ENCODE measurements around the gene ITCH. TPM values are rescaled to one million over a fixed set of nuclear protein-coding genes. Genes with fewer than 3 reads are reported as not detected.

Gene ITCH
- total and polyA plus RNA-seq, 2 experiments from 2014 or later: 22.1 to 61.2 TPM

DNA sequence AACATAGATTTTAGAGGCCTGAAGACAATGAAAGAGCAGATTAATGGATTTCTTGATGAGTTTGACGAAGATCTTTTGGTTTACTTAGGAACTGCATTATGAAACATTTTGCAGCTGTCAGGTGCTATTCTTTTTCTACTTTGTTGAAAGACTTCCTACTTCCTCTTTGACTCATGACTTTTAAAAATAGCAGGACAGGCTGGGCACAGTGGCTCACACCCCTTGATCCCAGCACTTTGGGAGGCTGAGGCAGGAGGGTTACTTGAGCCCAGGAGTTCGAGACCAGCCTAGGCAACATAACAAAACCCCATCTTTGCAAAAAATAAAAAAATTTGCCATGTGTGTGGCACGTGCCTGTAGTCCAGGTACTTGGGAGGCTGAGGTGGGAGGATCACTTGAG, 52.0 kb downstream of the ITCH start:
- H3K4me1 ChIP-seq (ENCODE audit: insufficient read depth): no peaks in the 10 kb centered on the region
- H3K27me3 ChIP-seq: no peaks in the 10 kb centered on the region
- H4K20me1 ChIP-seq (ENCODE audit: insufficient read depth, poor library complexity, severe bottlenecking): peaks cover 16% of the 10 kb centered on the region
- no peak for TF ChIP-seq EZH2phosphoT487 (IDR thresholded peaks at IDR 0.05; ENCODE audit: low read depth, severe bottlenecking, unreplicated experiment)
- no peak for TF ChIP-seq CTCF (IDR thresholded peaks at IDR 0.05; ENCODE audit: poor library complexity)
- no peak for TF ChIP-seq EZH2 (IDR thresholded peaks at IDR 0.05; ENCODE audit: borderline replicate concordance)
- no peaks in the 10 kb centered on the region for H3K36me3 ChIP-seq (replicated peaks; ENCODE audit: insufficient read depth, low read depth)
- peaks cover 44% of the 10 kb centered on the region for H3K79me2 ChIP-seq
- WGBS (ENCODE audit: low lambda C conversion rate, missing lambda C conversion rate): 95% methylated on average over 3 of the region's 3 CpGs
- no peak overlapping the region for H3K4me3 ChIP-seq
- no peak overlapping the region for H3K27ac ChIP-seq
- no peaks in the 10 kb centered on the region for H3K9me3 ChIP-seq (ENCODE audit: low read depth)
- no peaks in the 10 kb centered on the region for H3K9me2 ChIP-seq (replicated peaks; ENCODE audit: insufficient read depth)
- H3K4me2 ChIP-seq: no peak overlapping the region
- no peak for DNase-seq (ENCODE audit: low spot score)
- H2AFZ ChIP-seq: no peak overlapping the region

DNA sequence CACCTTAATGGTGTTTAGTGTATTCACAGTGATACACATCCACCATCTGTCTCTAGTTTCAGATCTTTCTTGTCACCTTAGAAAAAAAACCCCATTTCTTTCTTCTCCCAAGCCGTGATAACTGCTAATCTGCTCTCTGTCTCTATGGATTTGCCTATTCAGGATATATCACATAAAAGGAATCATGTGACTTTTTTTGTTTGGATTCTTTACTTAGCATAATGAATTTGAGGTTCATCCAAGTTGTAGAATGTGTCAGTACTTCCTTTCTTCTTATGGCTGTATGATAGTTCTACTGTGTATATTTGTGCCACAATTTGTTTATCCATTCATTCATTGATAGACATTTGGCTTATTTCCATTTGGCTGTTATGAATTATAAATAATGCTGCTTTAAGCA, 57.1 kb downstream of the ITCH start:
- H3K27ac ChIP-seq: no peak overlapping the region
- peaks cover 7% of the 10 kb centered on the region for H4K20me1 ChIP-seq (ENCODE audit: insufficient read depth, poor library complexity, severe bottlenecking)
- H3K4me3 ChIP-seq: no peak overlapping the region
- H3K4me2 ChIP-seq: no peak overlapping the region
- H3K27me3 ChIP-seq: no peaks in the 10 kb centered on the region
- 58% methylated on average over 1 of the region's 1 CpG for WGBS (ENCODE audit: low lambda C conversion rate, missing lambda C conversion rate)
- H2AFZ ChIP-seq: no peak overlapping the region
- no peak for DNase-seq (ENCODE audit: low spot score)
- TF ChIP-seq EZH2 (IDR thresholded peaks at IDR 0.05; ENCODE audit: borderline replicate concordance) (no peak), CTCF (IDR thresholded peaks at IDR 0.05; ENCODE audit: poor library complexity) (no peak)
- peaks cover 47% of the 10 kb centered on the region for H3K79me2 ChIP-seq
- H3K9me3 ChIP-seq (ENCODE audit: low read depth): no peaks in the 10 kb centered on the region
- H3K4me1 ChIP-seq (ENCODE audit: insufficient read depth): no peaks in the 10 kb centered on the region
- no peaks in the 10 kb centered on the region for H3K9me2 ChIP-seq (replicated peaks; ENCODE audit: insufficient read depth)
- peaks cover 8% of the 10 kb centered on the region for H3K36me3 ChIP-seq (replicated peaks; ENCODE audit: insufficient read depth, low read depth)

- Histone ChIP-seq H3K4me3 (no peak overlapping the region), H3K9me3 (ENCODE audit: low read depth) (no peaks in the 10 kb centered on the region), H2AFZ (no peak overlapping the region), H4K20me1 (ENCODE audit: insufficient read depth, poor library complexity, severe bottlenecking) (peaks cover 7% of the 10 kb centered on the region), H3K27ac (no peak overlapping the region), H3K4me2 (no peak overlapping the region), H3K36me3 (replicated peaks; ENCODE audit: insufficient read depth, low read depth) (peaks cover 8% of the 10 kb centered on the region), H3K79me2 (peaks cover 43% of the 10 kb centered on the region), H3K4me1 (ENCODE audit: insufficient read depth) (no peaks in the 10 kb centered on the region), H3K9me2 (replicated peaks; ENCODE audit: insufficient read depth) (no peaks in the 10 kb centered on the region), H3K27me3 (no peaks in the 10 kb centered on the region)
- TF ChIP-seq EZH2 (IDR thresholded peaks at IDR 0.05; ENCODE audit: borderline replicate concordance) (no peak), CTCF (IDR thresholded peaks at IDR 0.05; ENCODE audit: poor library complexity) (no peak), EZH2phosphoT487 (IDR thresholded peaks at IDR 0.05; ENCODE audit: low read depth, severe bottlenecking, unreplicated experiment) (no peak)
- no peak for DNase-seq (ENCODE audit: low spot score)
- 92% methylated on average over 4 of the region's 4 CpGs for WGBS (ENCODE audit: low lambda C conversion rate, missing lambda C conversion rate)
Observed at GRCh38 chr20:34420975-34421374, 57.9 kb downstream of the ITCH start.
